GM19099 (cell line): ENCODE measurements around the gene NHS.

Experiments used
- POLR2A ChIP-seq: IDR thresholded peaks from 3 replicates; pipeline ENCODE4 v1.6.1; 2011; ENCODE audit warnings: low read depth; ENCODE audit not compliant: insufficient read length; ENCODE audit errors: extremely low read depth

NHS gene

GRCh38 chrX:17531500-17531899 lies 156.5 kb downstream of the NHS start:
- TF ChIP-seq POLR2A = no peak

DNA sequence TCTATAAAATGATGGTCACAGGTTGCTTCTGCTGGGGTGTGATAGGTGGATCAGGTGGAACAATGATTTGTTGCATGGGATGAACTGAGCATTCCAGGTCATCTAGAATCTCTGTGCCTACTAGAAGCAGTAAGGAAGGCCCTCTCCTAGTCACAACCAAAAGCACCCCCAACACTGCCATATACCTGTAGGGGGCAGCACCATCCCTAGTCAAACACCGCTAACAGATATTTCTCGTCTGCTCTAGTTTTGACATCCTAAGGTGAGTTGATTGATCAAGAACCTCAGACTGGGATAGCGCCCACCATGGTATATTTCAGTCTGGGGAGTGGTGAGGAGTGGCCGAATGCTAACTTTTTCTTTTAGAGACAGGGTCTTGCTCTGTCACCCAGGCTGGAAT lies 160.2 kb downstream of the NHS start:
- TF ChIP-seq POLR2A = no peak

- TF ChIP-seq POLR2A = no peak
Measured at GRCh38 chrX:17537723-17538243, 162.8 kb downstream of the NHS start.

DNA sequence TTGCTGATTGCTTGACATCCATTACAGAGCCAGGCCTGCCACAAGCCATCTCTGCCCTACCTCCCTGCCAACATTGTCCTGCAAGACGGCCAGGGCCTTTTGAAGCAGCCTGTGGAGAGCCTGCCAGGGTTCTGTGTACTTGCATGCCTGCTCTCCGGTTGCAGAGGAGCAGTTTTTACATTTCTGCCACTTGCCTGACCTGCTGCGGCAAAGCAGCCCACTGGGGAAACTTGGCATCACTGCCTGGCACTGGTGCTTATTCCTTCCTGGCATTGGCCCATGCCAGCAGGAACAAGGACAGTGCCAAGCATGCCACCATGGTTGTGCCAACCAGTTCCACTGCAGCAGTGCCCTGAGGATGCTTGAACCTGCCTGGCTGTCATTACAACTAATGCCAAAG lies 167.1 kb downstream of the NHS start:
- no peak for TF ChIP-seq POLR2A

GRCh38 chrX:17544821-17545220 lies 169.8 kb downstream of the NHS start:
- TF ChIP-seq POLR2A = no peak

- no peak for TF ChIP-seq POLR2A
Measured at GRCh38 chrX:17546356-17546755, 171.4 kb downstream of the NHS start.

GRCh38 chrX:17547658-17548057 lies 172.7 kb downstream of the NHS start:
- no peak for TF ChIP-seq POLR2A

DNA sequence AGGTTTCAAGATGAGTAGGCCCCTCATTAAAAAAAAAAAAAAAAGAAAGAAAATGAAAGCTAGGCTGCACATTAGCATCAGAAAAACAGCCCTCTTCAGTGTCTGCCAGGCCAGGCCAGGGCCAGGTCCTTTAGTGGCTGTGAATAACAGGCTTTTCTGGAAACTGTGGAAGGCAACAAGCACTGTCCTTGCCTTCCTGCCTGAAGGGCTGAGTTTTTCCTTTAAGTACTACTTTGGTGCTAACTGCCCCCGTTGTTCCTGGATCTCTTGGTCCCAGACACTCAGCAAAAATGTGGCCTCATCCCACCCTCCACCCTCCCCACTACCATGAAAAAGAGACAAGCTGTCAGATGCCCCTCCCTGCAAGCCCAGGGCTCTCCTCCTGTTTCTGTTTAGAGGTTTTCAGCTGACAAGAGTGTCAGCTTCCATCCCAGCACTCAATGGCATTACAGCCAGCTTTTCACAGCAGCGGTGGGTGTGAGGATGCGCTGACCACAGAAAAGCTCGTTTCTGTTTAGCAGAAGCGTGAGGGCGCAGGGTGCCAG lies 174.2 kb downstream of the NHS start:
- TF ChIP-seq POLR2A = no peak

- no peak for TF ChIP-seq POLR2A
Measured at GRCh38 chrX:17550011-17550410, 175.0 kb downstream of the NHS start.

GRCh38 chrX:17552044-17552650 lies 177.1 kb downstream of the NHS start:
- TF ChIP-seq POLR2A = no peak

- TF ChIP-seq POLR2A = no peak
Measured at GRCh38 chrX:17553469-17553868, 178.5 kb downstream of the NHS start.

- no peak for TF ChIP-seq POLR2A
Measured at GRCh38 chrX:17553961-17554482, 179.0 kb downstream of the NHS start.

DNA sequence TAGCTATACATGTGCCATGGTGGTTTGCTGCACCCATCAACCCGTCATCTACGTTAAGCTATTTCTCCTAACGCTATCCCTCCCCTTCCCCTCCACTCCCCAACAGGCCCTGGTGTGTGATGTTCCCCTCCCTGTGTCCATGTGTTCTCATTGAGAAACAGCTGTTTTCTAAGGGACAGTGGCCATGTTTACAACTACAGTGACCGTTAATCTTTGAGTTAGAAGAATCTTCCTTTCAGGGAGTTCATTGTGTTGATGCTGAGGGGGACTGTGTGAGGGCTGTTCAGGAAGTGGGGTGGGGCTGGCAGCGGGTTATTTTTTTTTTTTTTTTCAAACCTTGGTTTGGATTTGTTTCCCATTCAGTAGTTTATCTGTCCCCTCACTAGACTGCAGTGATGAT lies 179.9 kb downstream of the NHS start:
- no peak for TF ChIP-seq POLR2A

GRCh38 chrX:17555846-17556245 lies 180.8 kb downstream of the NHS start:
- TF ChIP-seq POLR2A = no peak

GRCh38 chrX:17559728-17560379 lies 184.9 kb downstream of the NHS start:
- TF ChIP-seq POLR2A = no peak

DNA sequence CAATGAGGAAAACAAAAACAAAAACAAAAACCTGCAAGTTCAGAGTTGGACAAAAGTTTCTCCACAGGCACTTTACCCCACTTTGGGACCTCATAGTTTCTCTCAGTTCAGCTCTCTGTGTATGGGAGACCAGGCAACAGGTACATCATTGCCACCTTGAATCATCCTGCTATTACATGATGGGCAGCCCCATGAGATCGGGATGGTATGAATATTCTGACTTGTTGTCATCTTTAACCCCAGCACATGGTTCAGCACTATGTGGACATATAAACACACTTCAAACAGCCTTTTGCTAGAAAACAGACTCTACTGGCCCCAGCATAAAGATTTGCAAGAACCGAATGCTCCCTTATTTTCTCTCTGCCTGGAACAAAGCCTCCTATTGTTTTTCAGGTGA lies 185.4 kb downstream of the NHS start:
- TF ChIP-seq POLR2A = no peak

DNA sequence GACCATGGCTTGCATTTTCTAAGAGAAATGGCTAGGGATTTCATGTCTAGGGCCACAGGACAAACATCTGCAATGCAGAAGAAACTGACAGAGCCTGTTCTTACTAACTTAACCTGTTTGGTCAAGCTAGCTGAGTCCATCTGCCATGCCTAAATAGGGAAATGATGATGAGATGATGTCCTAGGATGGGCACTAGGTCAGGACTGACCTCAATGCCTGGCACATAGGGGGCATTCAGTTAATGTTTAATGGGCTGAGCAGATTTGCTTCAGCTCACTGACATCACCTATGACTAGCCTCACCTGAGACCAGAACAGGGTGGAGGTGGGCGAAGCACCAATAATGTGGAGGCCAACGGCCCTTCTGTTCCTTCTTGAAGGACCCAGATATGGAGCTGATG lies 188.1 kb downstream of the NHS start:
- no peak for TF ChIP-seq POLR2A

DNA sequence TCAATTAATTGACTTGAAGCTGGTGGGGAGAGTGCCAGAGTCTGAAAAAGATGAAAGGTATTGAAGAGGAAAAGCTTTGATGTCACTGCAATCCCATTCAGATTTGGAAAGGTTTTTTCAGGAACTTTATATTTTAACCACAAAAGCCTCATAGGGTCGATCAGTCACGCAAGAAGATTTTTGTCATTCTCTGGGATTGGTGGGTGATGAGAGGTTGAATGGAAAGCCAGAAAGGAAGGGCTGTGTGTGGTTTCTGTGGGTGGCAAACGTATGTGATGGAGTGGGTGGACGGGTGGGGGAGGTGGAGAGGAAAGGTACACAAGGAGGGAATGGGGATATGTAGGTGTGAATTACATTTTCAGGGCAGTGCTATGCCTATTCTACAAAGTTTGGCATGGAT lies 188.5 kb downstream of the NHS start:
- no peak for TF ChIP-seq POLR2A
